ENCODE data around the gene NDRG4. TPM values are rescaled to one million over a fixed set of nuclear protein-coding genes. Genes with fewer than 3 reads are reported as not detected.
A peak's percentile ranks its signal among the peaks of the same experiment; 100 is the strongest.
"Not testable (repeated sequence)": the region's sequence is repeated elsewhere in the genome, so short reads cannot be mapped to it uniquely, and the experiment has no call there.

The NDRG4 gene
- polyA plus RNA-seq, 1 donor from 2014 or later: 507 TPM

- TF ChIP-seq EP300 (conservative IDR thresholded peaks at IDR 0.05; ENCODE audit: poor library complexity, severe bottlenecking): no peak
- no peak for TF ChIP-seq POLR2AphosphoS5 (IDR thresholded peaks at IDR 0.05)
- no peak for TF ChIP-seq TAF1 (IDR thresholded peaks at IDR 0.05; ENCODE audit: low read depth)
- no peak for TF ChIP-seq RAD21 (conservative IDR thresholded peaks at IDR 0.05)
- no peak for TF ChIP-seq EZH2 (IDR thresholded peaks at IDR 0.05; ENCODE audit: borderline replicate concordance, insufficient read depth, low read length, poor library complexity, severe bottlenecking)
- TF ChIP-seq MXI1 (conservative IDR thresholded peaks at IDR 0.05; ENCODE audit: poor library complexity, severe bottlenecking): no peak
- no peak for TF ChIP-seq CTCF (IDR thresholded peaks at IDR 0.05; ENCODE audit: poor library complexity, severe bottlenecking)
- TF ChIP-seq REST (IDR thresholded peaks at IDR 0.05; ENCODE audit: borderline replicate concordance): no peak
- TF ChIP-seq SMC3 (conservative IDR thresholded peaks at IDR 0.05; ENCODE audit: poor library complexity): no peak
- H3F3A ChIP-seq (ENCODE audit: insufficient read depth, low read length, poor library complexity, severe bottlenecking): peaks cover 9% of the 10 kb centered on the region
- no peak overlapping the region for H3K27ac ChIP-seq (ENCODE audit: low read length)
Measured at GRCh38 chr16:58490065-58490464, 9.9 kb upstream of the NDRG4 start.

GRCh38 chr16:58490539-58490938, 9.4 kb upstream of the NDRG4 start:
- H3K79me2 ChIP-seq (replicated peaks; ENCODE audit: insufficient read depth, low read length); H3K4me3 ChIP-seq (ENCODE audit: low read length); H3K27ac ChIP-seq (ENCODE audit: low read length); H3K27me3 ChIP-seq (ENCODE audit: insufficient read depth, low read depth, low read length); H3K36me3 ChIP-seq (ENCODE audit: insufficient read depth, low read length); H4K20me1 ChIP-seq (ENCODE audit: insufficient read depth); H3K9me2 ChIP-seq (ENCODE audit: insufficient read depth, low read length); H2AFZ ChIP-seq (ENCODE audit: low read depth, low read length); H3F3A ChIP-seq (ENCODE audit: insufficient read depth, low read length, poor library complexity, severe bottlenecking); H3K9ac ChIP-seq (ENCODE audit: low read length); H3K4me2 ChIP-seq (ENCODE audit: low read length); H3K9me3 ChIP-seq (ENCODE audit: low read length): not testable (repeated sequence)

More at GRCh38 chr16:58490065-58490464, 9.9 kb upstream of the NDRG4 start:
- Histone ChIP-seq H2AFZ (ENCODE audit: low read depth, low read length) (no peak overlapping the region), H3K27me3 (ENCODE audit: insufficient read depth, low read depth, low read length) (no peaks in the 10 kb centered on the region), H3K9ac (ENCODE audit: low read length) (no peak overlapping the region), H3K9me3 (ENCODE audit: low read length) (no peaks in the 10 kb centered on the region), H3K36me3 (ENCODE audit: insufficient read depth, low read length) (no peaks in the 10 kb centered on the region), H3K4me3 (ENCODE audit: low read length) (no peak overlapping the region), H3K79me2 (replicated peaks; ENCODE audit: insufficient read depth, low read length) (no peaks in the 10 kb centered on the region), H3K4me2 (ENCODE audit: low read length) (no peak overlapping the region), H4K20me1 (ENCODE audit: insufficient read depth) (no peaks in the 10 kb centered on the region), H3K9me2 (ENCODE audit: insufficient read depth, low read length) (no peaks in the 10 kb centered on the region)

- peak overlapping the region; percentile 100 for H3K27ac ChIP-seq (ENCODE audit: low read length)
- no peaks in the 10 kb centered on the region for H3K79me2 ChIP-seq (replicated peaks; ENCODE audit: insufficient read depth, low read length)
- no peak overlapping the region for H2AFZ ChIP-seq (ENCODE audit: low read depth, low read length)
- H3K4me3 ChIP-seq (ENCODE audit: low read length): no peak overlapping the region
- H3K27me3 ChIP-seq (ENCODE audit: insufficient read depth, low read depth, low read length): no peaks in the 10 kb centered on the region
- H3F3A ChIP-seq (ENCODE audit: insufficient read depth, low read length, poor library complexity, severe bottlenecking): peaks cover 15% of the 10 kb centered on the region
- H3K9ac ChIP-seq (ENCODE audit: low read length): peak overlapping the region; percentile 1
- no peaks in the 10 kb centered on the region for H3K36me3 ChIP-seq (ENCODE audit: insufficient read depth, low read length)
- H3K4me2 ChIP-seq (ENCODE audit: low read length): no peak overlapping the region
- H3K9me3 ChIP-seq (ENCODE audit: low read length): no peaks in the 10 kb centered on the region
- no peaks in the 10 kb centered on the region for H3K9me2 ChIP-seq (ENCODE audit: insufficient read depth, low read length)
- TF ChIP-seq CTCF (IDR thresholded peaks at IDR 0.05; ENCODE audit: poor library complexity, severe bottlenecking): no peak
- no peak for TF ChIP-seq TAF1 (IDR thresholded peaks at IDR 0.05; ENCODE audit: low read depth)
- no peak for TF ChIP-seq RAD21 (conservative IDR thresholded peaks at IDR 0.05)
- no peak for TF ChIP-seq REST (IDR thresholded peaks at IDR 0.05; ENCODE audit: borderline replicate concordance)
- no peak for TF ChIP-seq SMC3 (conservative IDR thresholded peaks at IDR 0.05; ENCODE audit: poor library complexity)
- TF ChIP-seq POLR2AphosphoS5 (IDR thresholded peaks at IDR 0.05): no peak
- no peak for TF ChIP-seq EZH2 (IDR thresholded peaks at IDR 0.05; ENCODE audit: borderline replicate concordance, insufficient read depth, low read length, poor library complexity, severe bottlenecking)
- no peak for TF ChIP-seq MXI1 (conservative IDR thresholded peaks at IDR 0.05; ENCODE audit: poor library complexity, severe bottlenecking)
- TF ChIP-seq EP300 (conservative IDR thresholded peaks at IDR 0.05; ENCODE audit: poor library complexity, severe bottlenecking): no peak
- no peaks in the 10 kb centered on the region for H4K20me1 ChIP-seq (ENCODE audit: insufficient read depth)
Measured at GRCh38 chr16:58492066-58492465, 7.9 kb upstream of the NDRG4 start.

Data from neural cell (in vitro differentiated cells).